ENCODE data around the gene POLRMT. TPM values are rescaled to one million over a fixed set of nuclear protein-coding genes. Genes with fewer than 3 reads are reported as not detected.

POLRMT gene
- total RNA-seq, 4 donors from 2014 or later: 28.2 to 73.5 (median 51.5) TPM

DNA sequence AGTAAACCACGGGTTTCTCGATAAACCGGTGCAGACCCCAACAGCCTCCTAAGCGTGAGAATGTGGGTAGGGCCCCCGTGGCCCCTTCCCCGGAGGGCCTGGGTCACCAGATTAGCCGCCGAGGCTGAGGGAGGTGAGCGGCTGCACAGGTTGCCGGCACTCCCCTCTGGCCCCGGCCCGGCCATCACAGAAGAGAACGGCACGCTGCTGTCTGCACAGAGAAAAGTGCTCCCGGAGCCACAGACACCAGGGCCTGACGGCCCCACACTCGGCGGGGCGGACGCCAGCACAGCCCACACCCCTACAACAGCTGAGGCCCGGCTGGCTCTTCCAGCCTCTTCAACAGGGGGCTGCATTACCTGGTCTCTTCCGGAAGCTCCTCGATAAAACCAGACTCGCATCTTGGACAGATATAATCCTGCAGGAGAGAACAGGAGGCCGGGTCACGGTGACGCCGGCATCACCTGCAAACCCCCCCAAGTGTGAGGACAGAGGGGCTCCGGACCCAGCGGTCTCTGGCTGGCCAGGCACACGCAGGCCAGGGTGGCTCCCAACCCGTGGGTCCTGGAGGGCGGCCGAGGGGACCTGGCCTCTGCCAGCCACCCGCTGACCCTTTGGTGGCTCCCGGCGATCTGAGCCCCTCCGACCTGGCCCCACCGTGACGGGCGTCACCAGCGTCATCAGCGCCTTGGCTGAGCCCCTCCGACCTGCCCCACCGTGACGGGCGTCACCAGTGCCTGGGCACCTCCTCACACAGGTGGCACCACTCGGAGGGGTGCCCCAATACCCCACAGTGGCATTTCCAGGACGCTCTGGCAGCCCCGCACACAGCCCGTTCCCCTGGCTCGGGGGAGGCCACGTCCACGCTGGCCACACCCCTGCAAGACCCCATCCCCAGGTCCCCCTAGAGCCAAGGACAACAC, 19.4 kb upstream of the POLRMT start:
- no peak overlapping the region for H3K27ac ChIP-seq
- no peaks in the 10 kb centered on the region for H3K27me3 ChIP-seq
- TF ChIP-seq, protein P1, sequence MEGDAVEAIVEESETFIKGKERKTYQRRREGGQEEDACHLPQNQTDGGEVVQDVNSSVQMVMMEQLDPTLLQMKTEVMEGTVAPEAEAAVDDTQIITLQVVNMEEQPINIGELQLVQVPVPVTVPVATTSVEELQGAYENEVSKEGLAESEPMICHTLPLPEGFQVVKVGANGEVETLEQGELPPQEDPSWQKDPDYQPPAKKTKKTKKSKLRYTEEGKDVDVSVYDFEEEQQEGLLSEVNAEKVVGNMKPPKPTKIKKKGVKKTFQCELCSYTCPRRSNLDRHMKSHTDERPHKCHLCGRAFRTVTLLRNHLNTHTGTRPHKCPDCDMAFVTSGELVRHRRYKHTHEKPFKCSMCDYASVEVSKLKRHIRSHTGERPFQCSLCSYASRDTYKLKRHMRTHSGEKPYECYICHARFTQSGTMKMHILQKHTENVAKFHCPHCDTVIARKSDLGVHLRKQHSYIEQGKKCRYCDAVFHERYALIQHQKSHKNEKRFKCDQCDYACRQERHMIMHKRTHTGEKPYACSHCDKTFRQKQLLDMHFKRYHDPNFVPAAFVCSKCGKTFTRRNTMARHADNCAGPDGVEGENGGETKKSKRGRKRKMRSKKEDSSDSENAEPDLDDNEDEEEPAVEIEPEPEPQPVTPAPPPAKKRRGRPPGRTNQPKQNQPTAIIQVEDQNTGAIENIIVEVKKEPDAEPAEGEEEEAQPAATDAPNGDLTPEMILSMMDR (IDR thresholded peaks at IDR 0.05): no peak
- no peak for TF ChIP-seq POLR2A (IDR thresholded peaks at IDR 0.05)
- DNase-seq (ENCODE audit: low spot score in 2 of 2): no peak
- H3K36me3 ChIP-seq: peaks cover 0 to 81% (median 22%) of the 10 kb centered on the region in 3 donors
- no peak overlapping the region for H3K4me3 ChIP-seq
- H3K4me1 ChIP-seq: peaks cover 0 to 22% (median 7%) of the 10 kb centered on the region in 4 donors
- 91 to 92% methylated on average over 34 to 41 of the region's 54 CpGs for WGBS, 2 donors
- no peaks in the 10 kb centered on the region for H3K9me3 ChIP-seq

DNA sequence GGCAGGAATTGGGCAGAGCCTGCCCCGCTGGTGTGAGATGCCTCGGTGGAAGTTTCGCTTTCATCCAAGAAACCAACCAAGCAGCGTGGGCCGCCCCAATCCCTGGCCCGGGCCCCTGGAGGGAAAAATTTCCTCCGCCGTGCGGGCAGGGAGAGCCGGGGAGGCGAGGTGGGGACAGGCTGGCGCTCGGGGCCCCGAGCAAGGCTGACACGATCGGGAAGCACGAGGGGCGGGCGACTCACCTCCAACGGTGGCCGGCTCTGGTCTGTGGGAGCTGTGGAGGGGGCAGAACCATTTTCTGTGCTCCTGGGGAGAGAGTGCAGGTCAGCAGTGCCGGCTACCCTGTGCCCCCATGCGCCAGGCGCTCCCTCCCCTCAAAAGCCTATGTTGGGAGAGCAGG, 18.7 kb upstream of the POLRMT start:
- TF ChIP-seq, protein P1 (IDR thresholded peaks at IDR 0.05): no peak
- TF ChIP-seq POLR2A (IDR thresholded peaks at IDR 0.05) (no peak), EP300 (IDR thresholded peaks at IDR 0.05) (no peak)
- peaks cover 0 to 14% (median under 1%) of the 10 kb centered on the region in 4 donors for H3K4me1 ChIP-seq
- WGBS, 2 donors: 85 to 88% methylated on average over 23 to 24 of the region's 24 CpGs
- DNase-seq (ENCODE audit: low spot score in 2 of 2): no peak
- H3K36me3 ChIP-seq: peaks cover 0 to 81% (median 30%) of the 10 kb centered on the region in 3 donors
- H3K9me3 ChIP-seq: no peaks in the 10 kb centered on the region
- no peak overlapping the region for H3K27ac ChIP-seq
- no peak overlapping the region for H3K4me3 ChIP-seq
- no peaks in the 10 kb centered on the region for H3K27me3 ChIP-seq

DNA sequence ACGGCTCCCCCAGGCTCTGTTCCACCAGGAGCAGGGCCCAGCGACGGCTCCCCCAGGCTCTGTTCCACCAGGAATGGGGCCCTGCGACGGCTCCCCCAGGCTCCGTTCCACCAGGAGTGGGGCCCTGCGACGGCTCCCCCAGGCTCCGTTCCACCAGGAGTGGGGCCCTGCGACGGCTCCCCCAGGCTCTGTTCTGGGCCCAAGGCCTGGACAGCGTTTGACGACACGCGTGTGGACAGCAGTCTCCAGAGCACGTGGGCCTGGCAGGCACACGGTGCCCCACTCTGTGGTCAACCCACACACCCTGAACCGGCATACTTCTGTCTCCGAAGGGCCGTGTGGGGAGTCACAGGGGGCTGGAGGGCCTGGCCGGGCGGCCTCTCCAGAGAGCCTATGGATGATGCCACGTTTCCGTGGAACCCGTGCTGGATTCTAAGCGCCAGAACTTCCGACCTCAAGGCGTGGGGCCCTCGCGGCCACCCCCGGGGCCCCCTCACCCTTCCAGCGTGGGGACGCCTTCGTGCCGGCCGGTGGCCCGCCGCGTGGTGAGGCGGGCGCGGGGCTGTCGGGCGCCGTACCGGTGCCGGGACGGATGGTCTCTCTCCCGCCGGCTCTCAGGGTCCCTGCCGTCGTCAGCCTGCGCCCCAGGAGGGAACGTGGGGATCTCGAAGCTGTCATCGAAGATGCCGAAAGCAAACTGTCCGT, 17.9 kb upstream of the POLRMT start:
- Histone ChIP-seq H3K4me3 (no peak overlapping the region), H3K27ac (no peak overlapping the region), H3K27me3 (no peaks in the 10 kb centered on the region), H3K36me3 (peaks cover 0 to 82% (median 35%) of the 10 kb centered on the region in 3 donors), H3K4me1 (peaks cover 0 to 8% (median 0%) of the 10 kb centered on the region in 4 donors), H3K9me3 (no peaks in the 10 kb centered on the region)
- TF ChIP-seq POLR2A (IDR thresholded peaks at IDR 0.05): no peak
- TF ChIP-seq, protein P1 (IDR thresholded peaks at IDR 0.05): no peak
- no peak for TF ChIP-seq EP300 (IDR thresholded peaks at IDR 0.05)
- 93 to 96% methylated on average over 54 to 56 of the region's 58 CpGs for WGBS, 2 donors
- no peak for DNase-seq (ENCODE audit: low spot score in 2 of 2)

DNA sequence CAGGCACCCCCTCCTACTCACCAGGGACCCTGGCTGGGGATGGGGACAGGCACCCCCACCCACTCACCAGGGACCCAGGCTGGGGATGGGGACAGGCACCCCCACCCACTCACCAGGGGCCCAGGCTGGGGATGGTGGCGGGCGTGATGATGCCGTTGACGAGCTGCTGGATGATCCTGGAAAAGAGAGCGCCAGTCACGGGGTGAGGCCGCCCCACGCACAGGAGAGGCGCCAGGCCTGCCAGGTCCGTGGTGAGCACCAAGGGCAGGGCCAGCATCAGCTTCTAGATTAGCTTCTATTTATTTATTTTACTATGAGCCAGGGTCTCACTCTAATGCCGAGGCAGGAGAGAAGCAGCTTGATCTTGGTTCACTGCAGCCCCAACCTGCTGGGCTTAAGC, 16.8 kb upstream of the POLRMT start:
- H3K4me1 ChIP-seq: no peaks in the 10 kb centered on the region
- no peak overlapping the region for H3K27ac ChIP-seq
- DNase-seq (ENCODE audit: low spot score in 2 of 2): no peak
- peaks cover 0 to 93% (median 35%) of the 10 kb centered on the region in 3 donors for H3K36me3 ChIP-seq
- H3K27me3 ChIP-seq: no peaks in the 10 kb centered on the region
- TF ChIP-seq POLR2A (IDR thresholded peaks at IDR 0.05) (no peak), EP300 (IDR thresholded peaks at IDR 0.05) (no peak)
- TF ChIP-seq, protein P1 (IDR thresholded peaks at IDR 0.05): no peak
- no peaks in the 10 kb centered on the region for H3K9me3 ChIP-seq
- WGBS, 2 donors: 87 to 93% methylated on average over 10 to 11 of the region's 11 CpGs
- H3K4me3 ChIP-seq: no peak overlapping the region
